HG02981 (cell line): Measurements from ENCODE around the gene SUN2.
A peak's percentile ranks its signal among the peaks of the same experiment; 100 is the strongest.

Experiments
- ATAC-seq: cut with Tn5 transposase; IDR thresholded peaks from one replicate; pipeline ENCODE4 v1.9.1; 2021; ENCODE audit warnings: mild to moderate bottlenecking, moderate library complexity; ENCODE audit not compliant: unreplicated experiment

SUN2 gene

GRCh38 chr22:38718414-38718813 is 37.4 kb downstream of the SUN2 start:
- ATAC-seq, result no peak

- ATAC-seq, result no peak
Observed at GRCh38 chr22:38717244-38717643, 38.6 kb downstream of the SUN2 start.

DNA sequence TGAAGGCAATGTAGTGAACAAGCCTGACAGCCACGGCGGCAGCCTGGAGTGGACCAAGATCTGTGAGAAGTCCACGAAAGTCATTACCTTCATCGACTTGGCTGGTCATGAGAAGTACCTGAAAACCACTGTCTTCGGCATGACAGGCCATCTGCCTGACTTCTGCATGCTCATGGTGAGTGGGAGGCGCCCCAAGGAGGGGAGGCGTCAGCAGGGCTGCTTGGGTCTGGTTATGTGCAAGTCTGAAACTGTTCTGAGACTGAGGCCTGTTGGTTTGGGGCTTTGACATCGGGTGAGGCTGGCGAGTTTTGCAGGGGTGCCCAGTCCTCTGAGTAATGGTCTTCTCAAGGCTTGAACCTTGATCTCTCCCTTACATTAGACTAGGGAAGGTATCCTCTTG is 39.0 kb downstream of the SUN2 start:
- no peak for ATAC-seq

- no peak for ATAC-seq
Observed at GRCh38 chr22:38716271-38716670, 39.5 kb downstream of the SUN2 start.

- ATAC-seq, result no peak
Observed at GRCh38 chr22:38715852-38716251, 39.9 kb downstream of the SUN2 start.

GRCh38 chr22:38715176-38715764 is 40.5 kb downstream of the SUN2 start:
- ATAC-seq, result no peak

- no peak for ATAC-seq
Observed at GRCh38 chr22:38713921-38714320, 41.9 kb downstream of the SUN2 start.

- ATAC-seq, result no peak
Observed at GRCh38 chr22:38712486-38713207, 43.2 kb downstream of the SUN2 start.

GRCh38 chr22:38710866-38711265 is 44.9 kb downstream of the SUN2 start:
- no peak for ATAC-seq

DNA sequence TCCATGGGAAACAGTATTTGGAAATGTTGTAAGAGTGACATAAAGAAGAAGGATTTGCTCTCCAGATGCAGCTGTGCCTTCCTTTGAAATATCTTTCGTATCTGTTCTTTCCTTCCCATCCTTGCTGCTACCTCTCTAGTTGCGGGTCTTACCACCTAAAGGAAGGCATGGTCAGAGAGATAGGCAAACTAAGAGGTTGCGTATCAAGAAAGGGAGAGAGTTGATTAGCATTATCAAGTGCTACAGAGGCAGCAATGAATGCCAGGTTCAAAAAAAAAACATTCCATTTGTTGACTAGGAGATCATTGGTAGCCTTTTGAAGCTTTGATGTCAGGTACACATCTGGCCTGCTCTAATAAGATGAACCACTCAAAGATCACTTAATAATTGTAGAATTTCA is 45.4 kb downstream of the SUN2 start:
- no peak for ATAC-seq

DNA sequence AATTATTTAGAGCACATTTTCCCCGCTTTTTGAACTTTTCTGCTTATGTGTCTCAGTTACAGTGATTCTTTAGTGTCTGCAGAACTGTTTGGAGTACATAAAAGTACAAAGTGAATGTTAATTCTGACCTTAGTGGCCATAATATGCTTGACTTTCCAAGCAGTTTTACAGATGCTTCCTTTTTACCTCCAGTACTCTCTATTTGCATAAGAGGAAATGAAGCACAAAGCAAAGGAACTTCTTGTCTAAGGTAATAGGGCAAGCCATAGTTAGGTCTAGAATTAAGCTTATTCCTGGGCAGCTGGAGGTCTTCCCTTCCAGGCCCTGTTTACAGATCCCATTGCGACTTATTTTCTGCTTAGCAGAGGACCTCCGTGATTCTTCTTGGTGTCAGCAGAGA is 46.5 kb downstream of the SUN2 start:
- ATAC-seq, result no peak

GRCh38 chr22:38707984-38708383 is 47.8 kb downstream of the SUN2 start:
- ATAC-seq, result no peak

DNA sequence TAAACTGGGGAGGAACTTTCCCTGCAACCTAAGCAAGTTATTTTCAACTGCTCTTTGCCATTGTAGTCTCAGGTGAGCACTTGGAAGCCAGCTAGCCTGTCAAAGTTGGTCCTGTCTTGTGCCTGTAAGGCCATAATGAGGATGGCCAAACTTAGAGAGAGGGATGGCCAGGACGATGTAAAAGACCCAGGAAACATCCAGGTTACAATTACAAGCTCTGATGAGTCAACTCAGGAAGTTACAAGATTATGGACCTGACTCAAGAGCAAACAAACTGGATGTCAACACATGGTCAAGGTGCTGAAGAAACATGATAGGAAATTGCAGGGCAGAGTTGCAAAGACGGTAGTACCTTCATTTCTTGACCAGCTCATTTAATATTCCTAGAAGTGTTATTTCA is 48.5 kb downstream of the SUN2 start:
- no peak for ATAC-seq

DNA sequence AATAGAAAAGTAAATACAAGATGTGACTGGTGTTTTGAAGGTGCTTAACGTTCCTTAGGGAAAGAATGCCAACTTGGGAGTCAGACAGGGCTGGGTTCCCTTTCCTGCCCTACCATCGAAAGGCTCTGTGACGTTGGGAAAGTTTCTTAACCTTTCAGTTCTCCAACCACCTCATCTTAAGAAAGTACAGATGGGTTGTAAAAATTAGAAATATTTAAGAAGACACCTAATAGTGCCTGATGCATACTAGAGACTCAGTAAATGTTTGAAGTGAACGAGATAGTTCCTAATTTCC is 49.0 kb downstream of the SUN2 start:
- no peak for ATAC-seq

GRCh38 chr22:38706101-38706900 is 49.5 kb downstream of the SUN2 start:
- ATAC-seq, result no peak

- peak; percentile 77 for ATAC-seq
Observed at GRCh38 chr22:38705235-38706100, 50.3 kb downstream of the SUN2 start, which contains the start of gene GTPBP1. GTPBP1 (plus strand) TSS chr22:38705944; CDS start chr22:38705956, 12 bp downstream.

- ATAC-seq, result no peak
Observed at GRCh38 chr22:38704654-38705234, 51.1 kb downstream of the SUN2 start.

DNA sequence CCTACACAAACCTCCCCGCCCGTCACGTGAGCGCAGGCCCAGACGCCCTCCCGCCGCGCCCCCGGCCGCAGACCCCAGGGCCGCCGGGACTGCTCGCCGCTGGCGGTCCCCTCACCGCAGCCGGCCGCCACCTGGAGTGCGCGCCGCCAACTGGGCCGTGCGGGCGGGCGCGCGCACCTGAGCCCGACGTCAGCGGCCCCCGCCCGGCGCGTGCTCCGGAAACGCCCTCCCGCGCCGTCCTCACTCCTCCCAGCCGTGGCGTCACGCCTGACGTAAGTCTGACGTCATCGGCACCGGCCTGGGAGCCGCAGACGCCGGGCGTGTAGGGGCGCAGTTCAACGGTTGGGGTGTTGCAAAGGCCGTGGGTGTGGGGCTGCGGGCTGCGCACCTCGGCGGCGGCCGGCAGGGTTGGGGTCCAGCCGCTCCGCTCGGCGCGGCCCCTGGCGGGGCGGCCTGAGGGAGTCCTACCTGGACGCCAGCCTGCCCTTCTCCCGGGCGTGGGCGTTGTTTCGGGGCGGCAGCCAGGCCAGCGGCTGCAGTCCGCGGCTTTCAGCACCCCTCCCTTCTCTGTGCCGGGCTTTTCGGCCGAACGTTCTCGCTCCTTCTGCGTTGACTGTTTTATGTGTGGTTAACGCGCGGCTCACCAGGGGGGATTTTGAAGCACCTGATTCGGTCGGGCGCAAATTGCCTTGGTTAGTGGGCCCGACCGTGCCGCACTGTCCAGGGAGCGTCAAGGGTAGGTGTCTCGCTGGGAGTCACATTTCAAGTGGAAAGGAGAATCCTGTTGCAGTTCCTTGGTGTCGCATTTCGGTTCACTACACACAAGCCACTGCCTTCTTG is 54.8 kb downstream of the SUN2 start, which contains the start of gene JOSD1:
Gene JOSD1 (minus strand): TSS at position 155 of the 840 bp plus-strand sequence. CDS start 956 bp downstream, outside the sequence.
- ATAC-seq, result peak; percentile 32

GRCh38 chr22:38700270-38700788 is 55.5 kb downstream of the SUN2 start:
- ATAC-seq, result peak; percentile 15
